Measurements from ENCODE around the gene ERRFI1.

GRCh38 chr1:8043621-8044020, 17.5 kb upstream of the ERRFI1 start:
- TF ChIP-seq YY1 (IDR thresholded peaks at IDR 0.05; ENCODE audit: low read depth) (no peak), EP300 (IDR thresholded peaks at IDR 0.05; ENCODE audit: borderline replicate concordance) (no peak), TAF1 (IDR thresholded peaks at IDR 0.05; ENCODE audit: low read depth) (no peak), RAD21 (IDR thresholded peaks at IDR 0.05; ENCODE audit: low read depth) (no peak), REST (IDR thresholded peaks at IDR 0.05; ENCODE audit: low read depth) (no peak)

Data from Ishikawa (cell line).